A549 (cell line): ENCODE measurements around the gene IP6K3. TPM values are rescaled to one million over a fixed set of nuclear protein-coding genes. Genes with fewer than 3 reads are reported as not detected.

ENCODE experiments used
- ATAC-seq, 2 experiments: fragments of 200-7000 bp in 1 of 2; fragments of >200 bp in 1 of 2; cut with Nextera tagmentation in 1 of 2; cut with Tn5 transposase in 1 of 2; 3 replicates each; pipeline versions ENCODE4 v1.8.0 to v1.9.1; 2018 to 2020; ENCODE audit warnings: mild to moderate bottlenecking in 1 of 2, moderate library complexity in 1 of 2
- CTCF ChIA-PET: fragments of 300-600 bp; sonication (Branson Sonifier 250); formaldehyde crosslinking; extraction: SDS; loops from one replicate; lab custom pipeline; 2021; ENCODE audit warnings: antibody characterized with exemption, inconsistent platforms; lab: Yijun Ruan, JAX
- POLR2A ChIA-PET: fragments of 350-600 bp; formaldehyde crosslinking; extraction: SDS; loops from one replicate; lab custom pipeline; 2021; ENCODE audit warnings: antibody characterized with exemption, inconsistent platforms; lab: Yijun Ruan, JAX
- DNase-seq, 2 experiments: peaks; one replicate each; pipeline versions ENCODE4 v3.0.0 to v3.0.0-alpha.2; 2011 to 2016; ENCODE audit warnings: low read depth in 1 of 2, low spot score in 1 of 2
- FAIRE-seq: peaks from 2 replicates; lab custom pipeline; 2011; peaks lifted over from hg19 to GRCh38; lab: Jason Lieb, UNC
- H3K27ac ChIP-seq, 2 experiments: fragments of >200 bp; sonication (Bioruptor Twin); formaldehyde crosslinking; 3 replicates each; pipeline ENCODE4 v1.5.1; 2016 to 2017
- H3K4me1 ChIP-seq: fragments of >200 bp; sonication (Bioruptor Twin); formaldehyde crosslinking; 3 replicates; pipeline ENCODE4 v1.6.1; 2016
- H3K4me2 ChIP-seq: fragments of >200 bp; sonication (Bioruptor Twin); formaldehyde crosslinking; 3 replicates; pipeline ENCODE4 v1.6.1; 2016
- H3K4me3 ChIP-seq: fragments of >200 bp; sonication (Bioruptor Twin); formaldehyde crosslinking; 3 replicates; pipeline ENCODE4 v1.5.1; 2016
- H3K9me3 ChIP-seq: fragments of >200 bp; sonication (Bioruptor Twin); formaldehyde crosslinking; 3 replicates; pipeline ENCODE4 v1.6.1; 2016
- CEBPB ChIP-seq, 2 experiments: fragments of >200 bp in 1 of 2; sonication (Bioruptor Twin) in 1 of 2; formaldehyde crosslinking in 1 of 2; IDR thresholded peaks; 2 replicates each; pipeline ENCODE4 v1.6.1; 2012 to 2016
- FOSL2 ChIP-seq, 2 experiments: fragments of 450-650 bp in 1 of 2; fragments of >200 bp in 1 of 2; sonication (Bioruptor Twin) in 1 of 2; formaldehyde crosslinking; IDR thresholded peaks; 2 replicates each; pipeline versions ENCODE4 v1.5.0 to v1.6.1; 2016 to 2020; ENCODE audit warnings: mild to moderate bottlenecking in 1 of 2, moderate library complexity in 1 of 2
- FOXS1 ChIP-seq: fragments of 250-450 bp; sonication (Bioruptor Pico); IDR thresholded peaks from 2 replicates; pipeline ENCODE4 v1.5.0; 2020; ENCODE audit warnings: mild to moderate bottlenecking, moderate library complexity
- HDAC2 ChIP-seq: fragments of 200-600 bp; sonication (generic); IDR thresholded peaks from 2 replicates; pipeline ENCODE4 v1.6.1; 2016
- HOXB13 ChIP-seq: fragments of 250-450 bp; sonication (Bioruptor Pico); IDR thresholded peaks from 2 replicates; pipeline ENCODE4 v1.5.0; 2020; ENCODE audit warnings: low read depth, mild to moderate bottlenecking, moderate library complexity
- KDM1A ChIP-seq: fragments of 200-600 bp; sonication (generic); IDR thresholded peaks from 2 replicates; pipeline ENCODE4 v1.6.1; 2016; ENCODE audit warnings: low read depth, mild to moderate bottlenecking
- KDM5A ChIP-seq: fragments of 200-600 bp; sonication (generic); IDR thresholded peaks from 2 replicates; pipeline ENCODE4 v1.6.1; 2016; ENCODE audit warnings: antibody characterized with exemption, mild to moderate bottlenecking
- NPAS2 ChIP-seq: fragments of 250-450 bp; sonication (Bioruptor Pico); IDR thresholded peaks from 2 replicates; pipeline ENCODE4 v1.8.0; 2022; ENCODE audit warnings: mild to moderate bottlenecking, moderate library complexity, borderline replicate concordance
- RAD21 ChIP-seq, 2 experiments: fragments of >200 bp in 1 of 2; sonication (Bioruptor Twin) in 1 of 2; formaldehyde crosslinking in 1 of 2; IDR thresholded peaks in 1 of 2; conservative IDR thresholded peaks in 1 of 2; 2 replicates in 1 of 2; 3 replicates in 1 of 2; pipeline ENCODE4 v1.6.1; 2012 to 2018; ENCODE audit warnings: inconsistent platforms in 1 of 2
- RNF2 ChIP-seq: fragments of 200-600 bp; sonication (generic); IDR thresholded peaks from 2 replicates; pipeline ENCODE4 v1.6.1; 2016; ENCODE audit warnings: low read depth, mild to moderate bottlenecking, antibody characterized with exemption, moderate library complexity, borderline replicate concordance
- SMC3 ChIP-seq: fragments of >200 bp; sonication (Bioruptor Twin); formaldehyde crosslinking; IDR thresholded peaks from 3 replicates; pipeline ENCODE4 v1.6.1; 2018; ENCODE audit warnings: inconsistent platforms
- ZFP36 ChIP-seq: fragments of 450-650 bp; IDR thresholded peaks from 2 replicates; pipeline ENCODE4 v1.6.1; 2014; ENCODE audit warnings: borderline replicate concordance; ENCODE audit not compliant: partially characterized antibody
- WGBS: methylation state at CpG from one replicate; pipeline ENCODE4 v1.1.6; 2017; ENCODE audit errors: missing lambda C conversion rate; 5-methylcytosine and 5-hydroxymethylcytosine counted together
- polyA plus RNA-seq, 4 experiments: library from polyadenylated mRNA; depleted of rRNA in 3 of 4; stranded (reverse); fragments of >200 nt; fragmentation: RNase III in 1 of 4; extraction: RNeasy Plus Mini Kit Qiagen cat#74134 plus additional on column Dnase treatment in 1 of 4; gene quantifications; 2 replicates in 3 of 4; 3 replicates in 1 of 4; pipeline ENCODE4 v1.2.3, GENCODE V29; 2011 to 2017
- TF ChIP-seq, protein P1 (sequence below): IDR thresholded peaks from 2 replicates; pipeline ENCODE4 v1.6.1; 2012; ENCODE audit warnings: low read depth, borderline replicate concordance
- TF ChIP-seq, protein P2 (sequence below): fragments of >200 bp; sonication (Bioruptor Twin); formaldehyde crosslinking; IDR thresholded peaks from 3 replicates; pipeline ENCODE4 v1.5.1; 2016
- TF ChIP-seq, protein P3 (sequence below): fragments of 200-600 bp; sonication (generic); IDR thresholded peaks from 2 replicates; pipeline ENCODE4 v1.6.1; 2016; ENCODE audit warnings: antibody characterized with exemption, mild to moderate bottlenecking, moderate library complexity
- TF ChIP-seq, protein P4 (sequence below): fragments of 250-450 bp; sonication (Bioruptor Pico); IDR thresholded peaks from 2 replicates; pipeline ENCODE4 v1.5.0; 2021; ENCODE audit warnings: mild to moderate bottlenecking, moderate library complexity, borderline replicate concordance
- TF ChIP-seq, protein P5 (sequence below): fragments of >200 bp; sonication (Bioruptor Twin); formaldehyde crosslinking; IDR thresholded peaks from 3 replicates; pipeline ENCODE4 v1.6.1; 2016

Gene IP6K3
- polyA plus RNA-seq, 2 of the 4 experiments (the other 2 are of a cell fraction): 0.03 to 0.12 TPM

DNA sequence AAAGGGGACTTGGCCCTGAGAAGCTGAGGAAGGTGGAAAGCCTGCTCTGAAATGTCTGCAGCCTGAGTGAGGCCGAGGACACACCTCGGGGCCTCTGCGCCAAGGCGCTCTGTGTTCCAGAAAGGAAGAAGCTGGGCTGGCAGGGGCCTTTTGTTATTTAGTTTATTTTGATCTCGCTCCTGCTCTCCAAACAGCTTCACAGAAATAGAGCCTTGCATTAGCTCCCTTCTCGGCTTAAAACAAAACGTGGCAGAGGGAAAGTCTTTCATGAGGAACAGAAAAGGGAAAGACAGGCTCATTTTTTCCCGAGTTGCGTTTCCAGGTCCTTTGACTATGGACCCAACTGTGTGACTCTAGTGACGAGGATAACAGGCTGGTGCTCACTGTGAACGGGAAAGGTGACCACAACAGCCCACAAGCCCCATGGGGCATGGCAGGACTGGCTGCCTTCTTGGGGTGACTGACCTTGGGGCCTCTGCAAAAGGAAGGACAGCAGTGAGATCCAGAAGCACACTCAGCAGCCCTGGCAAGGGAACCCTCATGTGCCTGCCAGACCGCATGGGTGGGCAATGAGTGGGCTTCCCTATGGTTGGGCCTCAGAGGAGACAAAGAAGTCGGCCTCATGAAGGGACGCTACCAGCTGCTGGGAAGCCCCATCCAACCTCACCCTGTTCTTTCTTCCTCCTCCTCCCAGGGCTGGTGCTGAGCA lies 23.6 kb upstream of the IP6K3 start (continued):
- TF ChIP-seq RNF2 (no peak), NPAS2 (CRISPR knock-in tag) (no peak), KDM5A (no peak)

DNA sequence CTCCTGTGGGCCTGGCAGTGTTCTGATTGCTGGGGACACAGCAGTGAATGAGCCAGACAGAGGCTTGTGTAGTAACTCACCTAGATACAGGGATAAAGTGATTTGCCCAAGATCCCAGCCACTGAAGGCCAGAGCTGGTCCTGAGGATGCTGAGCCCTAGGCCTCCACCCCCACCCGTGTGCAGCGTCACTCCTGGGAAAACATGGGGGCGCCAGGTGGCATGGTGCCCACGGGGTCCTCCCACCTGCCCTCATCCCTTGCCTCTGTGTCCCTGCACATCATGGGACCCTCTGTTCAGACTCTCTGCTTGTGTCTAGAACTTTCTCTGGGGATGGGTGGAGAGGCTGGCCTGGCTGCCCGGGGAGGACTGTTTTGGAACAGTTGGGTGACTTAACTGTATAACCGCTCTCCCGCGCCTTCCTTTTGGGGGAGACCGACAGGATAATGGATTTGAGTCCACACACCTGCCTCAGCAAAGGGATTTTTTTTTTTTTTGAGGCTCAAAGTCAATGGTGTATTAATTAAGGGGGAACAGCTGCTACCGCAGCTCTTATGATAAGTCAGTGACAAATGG lies 22.6 kb upstream of the IP6K3 start:
- 81% methylated on average over 9 of the region's 10 CpGs for WGBS

DNA sequence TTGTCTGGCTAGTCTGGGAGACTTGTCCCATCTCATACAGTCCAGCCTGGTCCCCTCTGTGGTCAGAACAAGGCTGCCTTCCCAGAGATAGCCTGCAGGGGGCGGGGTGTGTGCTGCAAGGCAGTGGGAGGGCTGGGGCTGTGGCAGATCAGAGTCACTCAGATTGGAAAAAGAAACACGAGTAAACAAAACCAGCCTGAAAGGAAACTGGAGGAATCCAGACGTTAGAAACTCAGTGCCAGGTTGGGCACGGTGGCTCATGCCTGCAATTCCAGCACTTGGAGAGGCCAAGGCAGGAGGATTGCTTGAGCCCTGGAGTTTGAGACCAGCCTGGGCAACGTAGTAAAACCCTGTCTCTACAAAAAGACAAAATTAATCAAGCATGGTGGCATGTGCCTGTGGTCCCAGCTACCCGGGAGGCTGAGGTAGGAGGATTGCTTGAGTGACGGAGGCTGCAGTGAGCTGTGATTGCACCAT lies 22.0 kb upstream of the IP6K3 start:
- POLR2A ChIA-PET: no interaction called here
- H3K4me1 ChIP-seq: peaks cover 22% of the 10 kb centered on the region
- CTCF ChIA-PET: interaction anchor here (0.6 to 9.9 kb wide), 24 partner anchors 9 to 386 kb away, joined by 3 to 123 read pairs (median 4); partner anchors contain the start of genes GRM4 and IP6K3
- no peak for FAIRE-seq
- H3K9me3 ChIP-seq: no peaks in the 10 kb centered on the region
- 37% methylated on average over 6 of the region's 7 CpGs for WGBS
- H3K4me3 ChIP-seq: no peak overlapping the region
- TF ChIP-seq SMC3 (peak; percentile 65), RAD21 (conservative IDR thresholded peaks at IDR 0.05 in 1 of 2, IDR thresholded peaks at IDR 0.05 in 1 of 2) (peak; percentile 54 to 61; a peak in 3 of 5 replicates), ZFP36 (no peak)
- TF ChIP-seq, protein P1, sequence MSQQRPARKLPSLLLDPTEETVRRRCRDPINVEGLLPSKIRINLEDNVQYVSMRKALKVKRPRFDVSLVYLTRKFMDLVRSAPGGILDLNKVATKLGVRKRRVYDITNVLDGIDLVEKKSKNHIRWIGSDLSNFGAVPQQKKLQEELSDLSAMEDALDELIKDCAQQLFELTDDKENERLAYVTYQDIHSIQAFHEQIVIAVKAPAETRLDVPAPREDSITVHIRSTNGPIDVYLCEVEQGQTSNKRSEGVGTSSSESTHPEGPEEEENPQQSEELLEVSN: no peak
- TF ChIP-seq, protein P2, sequence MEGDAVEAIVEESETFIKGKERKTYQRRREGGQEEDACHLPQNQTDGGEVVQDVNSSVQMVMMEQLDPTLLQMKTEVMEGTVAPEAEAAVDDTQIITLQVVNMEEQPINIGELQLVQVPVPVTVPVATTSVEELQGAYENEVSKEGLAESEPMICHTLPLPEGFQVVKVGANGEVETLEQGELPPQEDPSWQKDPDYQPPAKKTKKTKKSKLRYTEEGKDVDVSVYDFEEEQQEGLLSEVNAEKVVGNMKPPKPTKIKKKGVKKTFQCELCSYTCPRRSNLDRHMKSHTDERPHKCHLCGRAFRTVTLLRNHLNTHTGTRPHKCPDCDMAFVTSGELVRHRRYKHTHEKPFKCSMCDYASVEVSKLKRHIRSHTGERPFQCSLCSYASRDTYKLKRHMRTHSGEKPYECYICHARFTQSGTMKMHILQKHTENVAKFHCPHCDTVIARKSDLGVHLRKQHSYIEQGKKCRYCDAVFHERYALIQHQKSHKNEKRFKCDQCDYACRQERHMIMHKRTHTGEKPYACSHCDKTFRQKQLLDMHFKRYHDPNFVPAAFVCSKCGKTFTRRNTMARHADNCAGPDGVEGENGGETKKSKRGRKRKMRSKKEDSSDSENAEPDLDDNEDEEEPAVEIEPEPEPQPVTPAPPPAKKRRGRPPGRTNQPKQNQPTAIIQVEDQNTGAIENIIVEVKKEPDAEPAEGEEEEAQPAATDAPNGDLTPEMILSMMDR: peak; percentile 53
- TF ChIP-seq, all 56 proteins: peak for 3
- Histone ChIP-seq H3K27ac (peak overlapping the region in 1 of 2 experiments; percentile 64; a peak in 3 of 6 replicates), H3K4me2 (0 out of 3 replicates have a peak overlapping the region, but pooled peaks have one; percentile 19)
- DNase-seq (peak; percentile 61 to 69), ATAC-seq (peak; percentile 57 to 83; a peak in 4 of 6 replicates)

More for the DNA sequence above, 22.6 kb upstream of the IP6K3 start:
- Histone ChIP-seq H3K4me3 (no peak overlapping the region), H3K4me1 (peaks cover 22% of the 10 kb centered on the region), H3K9me3 (no peaks in the 10 kb centered on the region), H3K4me2 (no peak overlapping the region), H3K27ac (peak overlapping the region in 1 of 2 experiments; percentile 64; a peak in 1 of 6 replicates)
- FAIRE-seq: no peak
- ChIA-PET CTCF (interaction anchor here (0.6 to 9.9 kb wide), 14 partner anchors 7 to 385 kb away, joined by 3 to 123 read pairs (median 11); partner anchors contain the start of gene IP6K3), POLR2A (no interaction called here)
- TF ChIP-seq, protein P3, sequence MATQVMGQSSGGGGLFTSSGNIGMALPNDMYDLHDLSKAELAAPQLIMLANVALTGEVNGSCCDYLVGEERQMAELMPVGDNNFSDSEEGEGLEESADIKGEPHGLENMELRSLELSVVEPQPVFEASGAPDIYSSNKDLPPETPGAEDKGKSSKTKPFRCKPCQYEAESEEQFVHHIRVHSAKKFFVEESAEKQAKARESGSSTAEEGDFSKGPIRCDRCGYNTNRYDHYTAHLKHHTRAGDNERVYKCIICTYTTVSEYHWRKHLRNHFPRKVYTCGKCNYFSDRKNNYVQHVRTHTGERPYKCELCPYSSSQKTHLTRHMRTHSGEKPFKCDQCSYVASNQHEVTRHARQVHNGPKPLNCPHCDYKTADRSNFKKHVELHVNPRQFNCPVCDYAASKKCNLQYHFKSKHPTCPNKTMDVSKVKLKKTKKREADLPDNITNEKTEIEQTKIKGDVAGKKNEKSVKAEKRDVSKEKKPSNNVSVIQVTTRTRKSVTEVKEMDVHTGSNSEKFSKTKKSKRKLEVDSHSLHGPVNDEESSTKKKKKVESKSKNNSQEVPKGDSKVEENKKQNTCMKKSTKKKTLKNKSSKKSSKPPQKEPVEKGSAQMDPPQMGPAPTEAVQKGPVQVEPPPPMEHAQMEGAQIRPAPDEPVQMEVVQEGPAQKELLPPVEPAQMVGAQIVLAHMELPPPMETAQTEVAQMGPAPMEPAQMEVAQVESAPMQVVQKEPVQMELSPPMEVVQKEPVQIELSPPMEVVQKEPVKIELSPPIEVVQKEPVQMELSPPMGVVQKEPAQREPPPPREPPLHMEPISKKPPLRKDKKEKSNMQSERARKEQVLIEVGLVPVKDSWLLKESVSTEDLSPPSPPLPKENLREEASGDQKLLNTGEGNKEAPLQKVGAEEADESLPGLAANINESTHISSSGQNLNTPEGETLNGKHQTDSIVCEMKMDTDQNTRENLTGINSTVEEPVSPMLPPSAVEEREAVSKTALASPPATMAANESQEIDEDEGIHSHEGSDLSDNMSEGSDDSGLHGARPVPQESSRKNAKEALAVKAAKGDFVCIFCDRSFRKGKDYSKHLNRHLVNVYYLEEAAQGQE: no peak
- no peak for TF ChIP-seq FOXS1 (CRISPR knock-in tag)
- TF ChIP-seq KDM1A: no peak
- TF ChIP-seq HDAC2: no peak
- TF ChIP-seq FOSL2 (IDR thresholded peaks at IDR 0.05): no peak
- TF ChIP-seq FOSL2 (CRISPR knock-in tag; IDR thresholded peaks at IDR 0.05): no peak
- no peak for TF ChIP-seq SMC3
- TF ChIP-seq KDM5A: no peak
- TF ChIP-seq, protein P4, sequence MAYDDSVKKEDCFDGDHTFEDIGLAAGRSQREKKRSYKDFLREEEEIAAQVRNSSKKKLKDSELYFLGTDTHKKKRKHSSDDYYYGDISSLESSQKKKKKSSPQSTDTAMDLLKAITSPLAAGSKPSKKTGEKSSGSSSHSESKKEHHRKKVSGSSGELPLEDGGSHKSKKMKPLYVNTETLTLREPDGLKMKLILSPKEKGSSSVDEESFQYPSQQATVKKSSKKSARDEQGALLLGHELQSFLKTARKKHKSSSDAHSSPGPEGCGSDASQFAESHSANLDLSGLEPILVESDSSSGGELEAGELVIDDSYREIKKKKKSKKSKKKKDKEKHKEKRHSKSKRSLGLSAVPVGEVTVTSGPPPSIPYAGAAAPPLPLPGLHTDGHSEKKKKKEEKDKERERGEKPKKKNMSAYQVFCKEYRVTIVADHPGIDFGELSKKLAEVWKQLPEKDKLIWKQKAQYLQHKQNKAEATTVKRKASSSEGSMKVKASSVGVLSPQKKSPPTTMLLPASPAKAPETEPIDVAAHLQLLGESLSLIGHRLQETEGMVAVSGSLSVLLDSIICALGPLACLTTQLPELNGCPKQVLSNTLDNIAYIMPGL: no peak
- no peak for TF ChIP-seq RNF2
- no peak for TF ChIP-seq CEBPB (IDR thresholded peaks at IDR 0.05)
- TF ChIP-seq HOXB13: no peak
- TF ChIP-seq, protein P5, sequence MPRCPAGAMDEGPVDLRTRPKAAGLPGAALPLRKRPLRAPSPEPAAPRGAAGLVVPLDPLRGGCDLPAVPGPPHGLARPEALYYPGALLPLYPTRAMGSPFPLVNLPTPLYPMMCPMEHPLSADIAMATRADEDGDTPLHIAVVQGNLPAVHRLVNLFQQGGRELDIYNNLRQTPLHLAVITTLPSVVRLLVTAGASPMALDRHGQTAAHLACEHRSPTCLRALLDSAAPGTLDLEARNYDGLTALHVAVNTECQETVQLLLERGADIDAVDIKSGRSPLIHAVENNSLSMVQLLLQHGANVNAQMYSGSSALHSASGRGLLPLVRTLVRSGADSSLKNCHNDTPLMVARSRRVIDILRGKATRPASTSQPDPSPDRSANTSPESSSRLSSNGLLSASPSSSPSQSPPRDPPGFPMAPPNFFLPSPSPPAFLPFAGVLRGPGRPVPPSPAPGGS: no peak
- DNase-seq: no peak
- ATAC-seq: no peak
